Ascending aorta (tissue), 2 donors: ENCODE results near the gene FSTL4. TPM values are rescaled to one million over a fixed set of nuclear protein-coding genes. Genes with fewer than 3 reads are reported as not detected.

ENCODE experiments used
- DNase-seq, 2 donors: peaks; one replicate each; pipeline ENCODE4 v3.0.0-alpha.2; 2019; ENCODE audit warnings: low spot score in 2 of 2
- H3K27ac ChIP-seq, 2 donors: fragments of 200-600 bp; sonication (generic); one replicate each; pipeline ENCODE4 v1.5.1; 2016 to 2017; ENCODE audit warnings: mild to moderate bottlenecking in 1 of 2
- H3K27me3 ChIP-seq: fragments of 200-600 bp; sonication (generic); one replicate; pipeline ENCODE4 v1.5.1; 2017
- H3K36me3 ChIP-seq, 2 donors: fragments of 200-600 bp; sonication (generic); one replicate each; pipeline ENCODE4 v1.5.1; 2016
- H3K4me1 ChIP-seq, 2 donors: fragments of 200-600 bp; sonication (generic); one replicate each; pipeline ENCODE4 v1.5.1; 2016 to 2017; ENCODE audit warnings: mild to moderate bottlenecking in 1 of 2
- H3K4me3 ChIP-seq, 2 donors: fragments of 200-600 bp; sonication (generic); one replicate each; pipeline ENCODE4 v1.5.1; 2016 to 2017; ENCODE audit warnings: mild to moderate bottlenecking in 1 of 2
- H3K9me3 ChIP-seq, 2 donors: fragments of 200-600 bp; sonication (generic); one replicate each; pipeline ENCODE4 v1.5.1; 2016
- CTCF ChIP-seq, 3 experiments: fragments of 200-600 bp in 2 of 3; fragments of 450-650 bp in 1 of 3; sonication (generic) in 2 of 3; IDR thresholded peaks; one replicate each; pipeline ENCODE4 v1.5.1; 2016 to 2019; ENCODE audit warnings: antibody characterized with exemption in 3 of 3, mild to moderate bottlenecking in 1 of 3, moderate library complexity in 1 of 3
- intact Hi-C: fragments of 100-400 bp; cut with DNase I; formaldehyde crosslinking; loops from one replicate; pipeline ENCODE4 v1.15.1; 2023
- total RNA-seq: library from RNA; depleted of rRNA; stranded (reverse); fragments of >200 nt; gene quantifications from one replicate; pipeline ENCODE4 v1.1.0, GENCODE V29; 2016

Gene FSTL4
- 0.11 TPM for total RNA-seq

DNA sequence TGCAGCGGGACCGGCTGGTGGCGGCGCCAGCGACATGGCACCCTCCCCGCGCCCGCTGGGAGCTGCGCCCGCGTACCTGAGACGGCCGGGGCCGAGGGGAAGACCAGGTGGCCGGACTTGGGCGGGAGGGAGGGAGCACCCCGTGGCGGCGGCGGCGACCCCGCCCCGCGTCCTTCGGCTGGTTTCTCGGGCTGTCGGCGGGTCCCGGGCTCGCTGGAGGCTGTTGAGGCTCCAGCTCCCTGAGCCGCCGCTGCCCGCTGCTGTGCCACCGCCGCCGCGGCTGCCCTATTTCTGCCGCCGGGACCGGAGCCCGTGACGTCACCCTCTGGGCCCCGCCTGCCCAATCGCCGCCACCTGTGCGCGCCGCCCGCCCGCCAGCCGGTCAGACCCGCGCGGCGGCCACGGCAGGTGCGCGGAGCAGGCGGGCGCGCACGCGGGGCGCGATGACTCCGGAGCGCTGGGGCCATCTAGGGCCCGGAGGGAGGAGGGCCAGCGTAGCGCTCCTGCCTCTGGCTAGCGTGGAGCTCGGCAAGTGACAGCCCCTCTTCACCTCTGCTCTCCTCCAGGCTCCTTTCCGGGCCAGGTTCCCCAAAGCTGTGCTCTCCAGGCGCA is at the start of gene FSTL4:
TSS of gene FSTL4 (minus strand) at position 293 of the 612 bp plus-strand sequence.
- H3K4me1 ChIP-seq, result peaks cover 12 to 13% of the 10 kb centered on the region in 2 donors
- TF ChIP-seq CTCF (IDR thresholded peaks at IDR 0.05), result no peak
- no peaks in the 10 kb centered on the region for H3K36me3 ChIP-seq
- peaks cover 13% of the 10 kb centered on the region for H3K27me3 ChIP-seq
- no peaks in the 10 kb centered on the region for H3K9me3 ChIP-seq
- intact Hi-C loops, result loop anchor here (10.0 kb wide), 1 partner anchor 498 kb away; no protein-coding TSS in a partner anchor
- DNase-seq, result no peak
- peak within 1 kb of the TSS; percentile 49 to 59 for H3K4me3 ChIP-seq
- no peak within 1 kb of the TSS for H3K27ac ChIP-seq

DNA sequence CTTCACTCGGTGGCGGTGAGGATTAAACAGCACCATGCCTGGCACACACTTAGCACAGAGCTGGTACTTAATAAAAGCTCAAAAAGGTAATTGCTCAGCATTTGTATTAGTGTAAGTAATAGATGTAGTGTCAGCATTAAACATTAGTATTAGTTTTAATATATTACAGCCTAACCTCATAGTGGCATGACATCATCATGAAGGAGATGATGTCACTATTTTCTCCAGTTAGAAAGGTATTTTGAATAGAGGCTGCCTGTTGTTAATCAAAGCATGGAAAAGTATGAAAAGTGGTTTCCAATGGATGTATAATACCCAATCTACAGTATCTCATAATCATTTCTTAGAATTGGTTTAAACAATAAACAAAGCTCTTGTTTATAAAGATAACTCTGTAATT is 49.0 kb upstream of the FSTL4 start:
- intact Hi-C loops, result no loop called here
- TF ChIP-seq CTCF (IDR thresholded peaks at IDR 0.05), result no peak
- no peak for DNase-seq
- H3K27me3 ChIP-seq, result no peaks in the 10 kb centered on the region
- no peaks in the 10 kb centered on the region for H3K36me3 ChIP-seq
- no peak overlapping the region for H3K27ac ChIP-seq
- no peaks in the 10 kb centered on the region for H3K9me3 ChIP-seq
- H3K4me1 ChIP-seq, result no peaks in the 10 kb centered on the region
- no peak overlapping the region for H3K4me3 ChIP-seq

- TF ChIP-seq CTCF (IDR thresholded peaks at IDR 0.05), result no peak
- intact Hi-C loops, result no loop called here
These were observed 46.0 kb upstream of the FSTL4 start for GRCh38 chr5:133658327-133658726.

GRCh38 chr5:133657036-133657435 is 44.7 kb upstream of the FSTL4 start:
- no peak for TF ChIP-seq CTCF (IDR thresholded peaks at IDR 0.05)

More at GRCh38 chr5:133658327-133658726, 46.0 kb upstream of the FSTL4 start:
- H3K4me1 ChIP-seq, result no peaks in the 10 kb centered on the region
- no peaks in the 10 kb centered on the region for H3K36me3 ChIP-seq
- no peak overlapping the region for H3K4me3 ChIP-seq
- H3K9me3 ChIP-seq, result no peaks in the 10 kb centered on the region
- no peak for DNase-seq
- no peak overlapping the region for H3K27ac ChIP-seq
- H3K27me3 ChIP-seq, result no peaks in the 10 kb centered on the region

DNA sequence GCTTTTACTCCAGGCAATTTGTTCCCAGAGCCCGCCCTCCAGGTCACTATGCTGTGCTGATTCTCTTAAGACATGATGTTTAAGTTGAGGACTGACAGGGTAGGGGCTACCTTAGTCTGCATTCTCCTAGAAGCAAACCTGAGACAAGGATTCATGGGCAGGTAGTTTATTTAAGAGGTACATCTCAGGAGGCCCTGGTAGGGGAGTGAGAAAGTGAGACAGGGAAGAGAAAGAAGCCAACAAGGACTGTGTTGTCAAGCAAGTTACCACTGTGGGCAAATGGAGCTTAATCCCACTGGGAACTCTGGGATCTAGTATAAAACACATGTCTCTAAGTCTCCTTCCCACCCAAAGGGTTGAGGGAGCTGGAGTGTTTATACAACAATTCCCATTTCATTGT is 43.6 kb upstream of the FSTL4 start:
- TF ChIP-seq CTCF (IDR thresholded peaks at IDR 0.05), result no peak
- no peak for DNase-seq
- intact Hi-C loops, result no loop called here
- Histone ChIP-seq H3K36me3 (no peaks in the 10 kb centered on the region), H3K27me3 (no peaks in the 10 kb centered on the region), H3K27ac (no peak overlapping the region), H3K4me1 (no peaks in the 10 kb centered on the region), H3K4me3 (no peak overlapping the region), H3K9me3 (no peaks in the 10 kb centered on the region)

More at GRCh38 chr5:133657036-133657435, 44.7 kb upstream of the FSTL4 start:
- H3K36me3 ChIP-seq, result no peaks in the 10 kb centered on the region
- no peaks in the 10 kb centered on the region for H3K4me1 ChIP-seq
- intact Hi-C loops, result no loop called here
- DNase-seq, result no peak
- no peaks in the 10 kb centered on the region for H3K9me3 ChIP-seq
- no peak overlapping the region for H3K4me3 ChIP-seq
- H3K27me3 ChIP-seq, result no peaks in the 10 kb centered on the region
- no peak overlapping the region for H3K27ac ChIP-seq

DNA sequence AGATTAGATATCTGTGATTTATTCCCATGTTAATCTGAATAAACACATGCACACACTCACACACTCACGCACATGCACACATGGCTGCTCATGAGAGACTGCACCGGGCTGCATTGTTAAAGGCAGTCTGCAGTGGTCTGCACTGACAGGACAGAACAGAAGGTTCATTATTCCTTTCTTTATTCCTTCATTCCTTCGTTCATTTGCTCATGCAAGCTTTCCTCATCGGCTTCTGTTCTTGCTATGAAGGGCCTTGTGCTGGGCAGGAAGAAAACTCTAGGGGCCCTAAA is 41.4 kb upstream of the FSTL4 start:
- Histone ChIP-seq H3K27ac (no peak overlapping the region), H3K9me3 (no peaks in the 10 kb centered on the region), H3K36me3 (no peaks in the 10 kb centered on the region), H3K4me3 (no peak overlapping the region), H3K4me1 (no peaks in the 10 kb centered on the region), H3K27me3 (no peaks in the 10 kb centered on the region)
- no peak for DNase-seq
- intact Hi-C loops, result no loop called here
- no peak for TF ChIP-seq CTCF (IDR thresholded peaks at IDR 0.05)
